Hepatocyte (in vitro differentiated cells): ENCODE results near the gene PKN1.

ENCODE experiments used
- EZH2 ChIP-seq: fragments of 200-600 bp; sonication (generic); IDR thresholded peaks from 2 replicates; pipeline ENCODE4 v1.6.1; 2016; ENCODE audit warnings: antibody characterized with exemption, mild to moderate bottlenecking, borderline replicate concordance
- EZH2phosphoT487 ChIP-seq: fragments of 200-600 bp; sonication (generic); IDR thresholded peaks from one replicate; pipeline ENCODE4 v1.6.1; 2018; ENCODE audit warnings: antibody characterized with exemption, mild to moderate bottlenecking, low read depth, moderate library complexity; ENCODE audit not compliant: unreplicated experiment, severe bottlenecking
- TF ChIP-seq, protein P1 (sequence below): fragments of 200-600 bp; sonication (generic); IDR thresholded peaks from 2 replicates; pipeline ENCODE4 v1.5.1; 2016; ENCODE audit warnings: antibody characterized with exemption, mild to moderate bottlenecking; ENCODE audit not compliant: poor library complexity

DNA sequence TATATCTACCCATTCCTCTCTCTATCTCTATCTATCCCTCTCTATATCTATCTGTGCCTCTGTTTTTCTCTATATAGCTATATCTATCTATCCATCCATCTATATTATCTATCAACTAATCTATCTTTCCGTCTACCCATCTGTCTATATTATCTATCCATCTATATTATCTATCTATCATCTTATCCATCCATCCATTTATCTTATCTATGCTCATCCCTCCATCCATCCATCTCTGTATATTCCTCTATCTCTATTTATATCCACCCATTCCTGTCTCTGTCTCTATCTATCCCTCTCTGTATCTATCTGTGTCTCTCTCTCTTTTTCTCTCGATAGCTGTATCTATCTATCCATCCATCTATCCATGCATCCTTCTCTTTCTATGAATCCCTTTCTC lies 27.8 kb downstream of the PKN1 start:
- TF ChIP-seq, protein P1, sequence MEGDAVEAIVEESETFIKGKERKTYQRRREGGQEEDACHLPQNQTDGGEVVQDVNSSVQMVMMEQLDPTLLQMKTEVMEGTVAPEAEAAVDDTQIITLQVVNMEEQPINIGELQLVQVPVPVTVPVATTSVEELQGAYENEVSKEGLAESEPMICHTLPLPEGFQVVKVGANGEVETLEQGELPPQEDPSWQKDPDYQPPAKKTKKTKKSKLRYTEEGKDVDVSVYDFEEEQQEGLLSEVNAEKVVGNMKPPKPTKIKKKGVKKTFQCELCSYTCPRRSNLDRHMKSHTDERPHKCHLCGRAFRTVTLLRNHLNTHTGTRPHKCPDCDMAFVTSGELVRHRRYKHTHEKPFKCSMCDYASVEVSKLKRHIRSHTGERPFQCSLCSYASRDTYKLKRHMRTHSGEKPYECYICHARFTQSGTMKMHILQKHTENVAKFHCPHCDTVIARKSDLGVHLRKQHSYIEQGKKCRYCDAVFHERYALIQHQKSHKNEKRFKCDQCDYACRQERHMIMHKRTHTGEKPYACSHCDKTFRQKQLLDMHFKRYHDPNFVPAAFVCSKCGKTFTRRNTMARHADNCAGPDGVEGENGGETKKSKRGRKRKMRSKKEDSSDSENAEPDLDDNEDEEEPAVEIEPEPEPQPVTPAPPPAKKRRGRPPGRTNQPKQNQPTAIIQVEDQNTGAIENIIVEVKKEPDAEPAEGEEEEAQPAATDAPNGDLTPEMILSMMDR = no peak
- TF ChIP-seq EZH2 = no peak
- no peak for TF ChIP-seq EZH2phosphoT487
